WTC11 (cell line): ENCODE data around the gene ICAM3. TPM values are rescaled to one million over a fixed set of nuclear protein-coding genes. Genes with fewer than 3 reads are reported as not detected.

Source experiments
- ARID4B ChIP-seq: sonication (generic); formaldehyde crosslinking; IDR thresholded peaks from 2 replicates; pipeline ENCODE4 v1.8.0; 2023; ENCODE audit warnings: missing genetic modification reagents, mild to moderate bottlenecking, borderline replicate concordance
- ATF2 ChIP-seq: sonication (generic); formaldehyde crosslinking; IDR thresholded peaks from 2 replicates; pipeline ENCODE4 v1.8.1; 2022; ENCODE audit warnings: low read depth, missing genetic modification reagents, borderline replicate concordance
- E2F5 ChIP-seq: sonication (generic); formaldehyde crosslinking; IDR thresholded peaks from 2 replicates; pipeline ENCODE4 v1.8.1; 2022; ENCODE audit warnings: mild to moderate bottlenecking, moderate library complexity, missing genetic modification reagents
- ETV6 ChIP-seq: sonication (generic); formaldehyde crosslinking; IDR thresholded peaks from 2 replicates; pipeline ENCODE4 v1.8.1; 2022; ENCODE audit warnings: mild to moderate bottlenecking, missing genetic modification reagents
- FOXP1 ChIP-seq: sonication (generic); formaldehyde crosslinking; IDR thresholded peaks from 2 replicates; pipeline ENCODE4 v1.8.0; 2022; ENCODE audit warnings: missing genetic modification reagents, mild to moderate bottlenecking, moderate library complexity, borderline replicate concordance
- FOXP4 ChIP-seq: sonication (generic); formaldehyde crosslinking; IDR thresholded peaks from 2 replicates; pipeline ENCODE4 v1.8.0; 2022; ENCODE audit warnings: mild to moderate bottlenecking, missing genetic modification reagents
- HMGXB4 ChIP-seq: sonication (generic); formaldehyde crosslinking; IDR thresholded peaks from 2 replicates; pipeline ENCODE4 v1.8.1; 2023; ENCODE audit warnings: mild to moderate bottlenecking, moderate library complexity, missing genetic modification reagents
- MYBL2 ChIP-seq: sonication (generic); formaldehyde crosslinking; IDR thresholded peaks from 2 replicates; pipeline ENCODE4 v1.8.1; 2023; ENCODE audit warnings: mild to moderate bottlenecking, moderate library complexity, missing genetic modification reagents
- PRDM15 ChIP-seq: sonication (generic); formaldehyde crosslinking; IDR thresholded peaks from 2 replicates; pipeline ENCODE4 v1.8.0; 2022; ENCODE audit warnings: missing genetic modification reagents
- PREB ChIP-seq: sonication (generic); formaldehyde crosslinking; IDR thresholded peaks from 2 replicates; pipeline ENCODE4 v1.8.1; 2022; ENCODE audit warnings: mild to moderate bottlenecking, missing genetic modification reagents, moderate library complexity, borderline replicate concordance
- STAT6 ChIP-seq: sonication (generic); formaldehyde crosslinking; conservative IDR thresholded peaks from 2 replicates; pipeline ENCODE4 v1.8.1; 2023; ENCODE audit warnings: mild to moderate bottlenecking, low read depth, missing genetic modification reagents, moderate library complexity
- TP53 ChIP-seq: sonication (generic); formaldehyde crosslinking; IDR thresholded peaks from 2 replicates; pipeline ENCODE4 v1.8.1; 2023; ENCODE audit warnings: mild to moderate bottlenecking, missing genetic modification reagents
- USF1 ChIP-seq: sonication (generic); formaldehyde crosslinking; IDR thresholded peaks from 2 replicates; pipeline ENCODE4 v1.8.0; 2022; ENCODE audit warnings: mild to moderate bottlenecking, missing genetic modification reagents
- ZBTB43 ChIP-seq: sonication (generic); formaldehyde crosslinking; IDR thresholded peaks from 2 replicates; pipeline ENCODE4 v1.8.1; 2023; ENCODE audit warnings: mild to moderate bottlenecking, missing genetic modification reagents
- ZNF396 ChIP-seq: fragments of 250-450 bp; sonication (Bioruptor Pico); IDR thresholded peaks from 2 replicates; pipeline ENCODE4 v1.8.0; 2021; ENCODE audit warnings: mild to moderate bottlenecking, moderate library complexity, borderline replicate concordance
- total RNA-seq: library from RNA; stranded (reverse); gene quantifications from 3 replicates; pipeline ENCODE4 v1.2.3, GENCODE V29; 2021

ICAM3 gene
- total RNA-seq, 1 experiment from 2014 or later, result 18.7 TPM

GRCh38 chr19:10289167-10289835, 50.1 kb downstream of the ICAM3 start (continued):
- TF ChIP-seq E2F5 (CRISPR knock-in tag) (no peak), STAT6 (CRISPR knock-in tag) (no peak), ETV6 (CRISPR knock-in tag) (peak; percentile 55; the same call in 1 of the 2 replicates), FOXP4 (CRISPR knock-in tag) (0 out of 2 replicates have a peak, but pooled peaks have one; percentile 17), ZBTB43 (CRISPR knock-in tag) (peak; percentile 62; the same call in 1 of the 2 replicates), HMGXB4 (CRISPR knock-in tag) (peak; percentile 16; the same call in 1 of the 2 replicates), PRDM15 (0 out of 2 replicates have a peak, but pooled peaks have one; percentile 16), ARID4B (peak; percentile 50; the same call in 1 of the 2 replicates), ATF2 (CRISPR knock-in tag) (no peak), MYBL2 (0 out of 2 replicates have a peak, but pooled peaks have one; percentile 18), ZNF396 (CRISPR knock-in tag) (no peak), FOXP1 (CRISPR knock-in tag) (peak; percentile 61; the same call in 1 of the 2 replicates), PREB (CRISPR knock-in tag) (no peak), USF1 (CRISPR knock-in tag) (peak; percentile 81), TP53 (CRISPR knock-in tag) (0 out of 2 replicates have a peak, but pooled peaks have one; percentile 54)
